Natural killer cell (primary cell): Measurements from ENCODE around the gene EMP2. TPM values are rescaled to one million over a fixed set of nuclear protein-coding genes. Genes with fewer than 3 reads are reported as not detected.

Experiments
- ATAC-seq, 3 donors: fragments of 150-1000 bp in 2 of 3; fragments of 200-7000 bp in 1 of 3; cut with Tn5 transposase; 1 replicate in 1 of 3; 2 replicates in 2 of 3; pipeline ENCODE4 v1.10.0; 2021; ENCODE audit warnings: mild to moderate bottlenecking in 2 of 3, moderate library complexity in 2 of 3
- DNase-seq, 2 donors: peaks; one replicate each; pipeline versions ENCODE4 v3.0.0 to v3.0.0-alpha.2; 2013 to 2021; ENCODE audit warnings: mixed read lengths in 1 of 2
- H3K27ac ChIP-seq: one replicate; pipeline ENCODE4 v1.5.1; 2013; ENCODE audit warnings: mild to moderate bottlenecking, low read length
- H3K27me3 ChIP-seq: one replicate; pipeline ENCODE4 v1.6.1; 2013; ENCODE audit warnings: low read length; ENCODE audit not compliant: control insufficient read depth, insufficient read depth
- H3K36me3 ChIP-seq: one replicate; pipeline ENCODE4 v1.6.1; 2013; ENCODE audit warnings: low read length; ENCODE audit not compliant: control insufficient read depth, insufficient read depth
- H3K4me1 ChIP-seq: one replicate; pipeline ENCODE4 v1.6.1; 2013; ENCODE audit warnings: low read length; ENCODE audit not compliant: control insufficient read depth, insufficient read depth
- H3K4me3 ChIP-seq: one replicate; pipeline ENCODE4 v1.5.1; 2013; ENCODE audit warnings: low read length
- H3K9me3 ChIP-seq: one replicate; pipeline ENCODE4 v1.6.1; 2013; ENCODE audit warnings: low read length; ENCODE audit not compliant: control insufficient read depth, insufficient read depth
- H3K27ac Mint-ChIP-seq, 2 donors: one replicate each; pipeline ENCODE4 v1.8.0; 2022; ENCODE audit warnings: mild to moderate bottlenecking in 2 of 2, mixed read lengths in 2 of 2, moderate library complexity in 1 of 2
- H3K27me3 Mint-ChIP-seq, 2 donors: one replicate each; pipeline ENCODE4 v1.8.0; 2022; ENCODE audit warnings: low read depth in 2 of 2, mixed read lengths in 2 of 2
- H3K36me3 Mint-ChIP-seq: one replicate; pipeline ENCODE4 v1.8.0; 2022; ENCODE audit warnings: mixed read lengths
- H3K4me1 Mint-ChIP-seq, 2 donors: one replicate each; pipeline ENCODE4 v1.8.0; 2022; ENCODE audit warnings: mixed read lengths in 2 of 2
- H3K4me3 Mint-ChIP-seq: one replicate; pipeline ENCODE4 v1.8.0; 2022; ENCODE audit warnings: mild to moderate bottlenecking, moderate library complexity, mixed read lengths
- H3K9me3 Mint-ChIP-seq, 2 donors: one replicate each; pipeline ENCODE4 v1.8.0; 2022; ENCODE audit warnings: mixed read lengths in 2 of 2
- CTCF ChIP-seq: fragments of 200-600 bp; IDR thresholded peaks from one replicate; pipeline ENCODE4 v1.8.0; 2022; ENCODE audit warnings: antibody characterized with exemption
- WGBS: methylation state at CpG from one replicate; pipeline ENCODE4 v1.1.7; 2013; ENCODE audit warnings: missing lambda C conversion rate; ENCODE audit not compliant: insufficient coverage; 5-methylcytosine and 5-hydroxymethylcytosine counted together
- intact Hi-C: fragments of 100-400 bp; cut with micrococcal nuclease; formaldehyde crosslinking; loops from one replicate; pipeline ENCODE4 v1.14.2; 2022
- total RNA-seq, 4 donors: library from RNA; stranded (reverse); fragments of 120-200 nt in 1 of 4; gene quantifications; one replicate each; pipeline versions ENCODE4 v1.2.3 to v1.2.4, GENCODE V29; 2013 to 2022

EMP2 gene
- total RNA-seq, 3 donors from 2014 or later (not counting 1 experiment from before 2014, with no cell fraction given), result not detected

DNA sequence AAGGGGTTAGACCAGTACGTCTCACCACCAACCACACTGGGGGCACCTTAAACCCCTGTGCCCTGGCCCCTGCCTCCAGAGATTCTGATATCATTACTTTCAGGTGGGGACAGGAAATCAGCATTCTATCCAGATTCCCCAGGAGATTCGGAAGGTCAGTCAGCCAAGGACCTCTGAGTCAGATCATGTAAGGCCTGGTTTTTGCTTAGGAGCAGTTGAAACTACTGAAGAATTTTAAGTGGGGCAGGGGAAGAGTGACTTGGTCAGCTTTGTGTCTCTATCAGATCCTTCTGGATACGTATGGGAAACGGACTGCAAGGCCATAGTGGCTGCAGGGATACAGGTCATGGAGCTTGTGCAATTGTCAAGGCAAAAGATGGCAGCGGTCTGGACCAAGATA lies 9.0 kb downstream of the EMP2 start:
- Mint-ChIP-seq H3K36me3 (no peaks in the 10 kb centered on the region), H3K27ac (no peak overlapping the region), H3K4me3 (no peak overlapping the region), H3K9me3 (no peaks in the 10 kb centered on the region), H3K4me1 (no peaks in the 10 kb centered on the region), H3K27me3 (peaks cover 0 to 2% of the 10 kb centered on the region in 2 donors)
- intact Hi-C loops, result no loop called here
- no peak overlapping the region for H3K27ac ChIP-seq
- no peaks in the 10 kb centered on the region for H3K4me1 ChIP-seq
- WGBS, result 59% methylated on average over 5 of the region's 5 CpGs
- H3K27me3 ChIP-seq, result no peaks in the 10 kb centered on the region
- ATAC-seq (no peak), DNase-seq (no peak)
- no peaks in the 10 kb centered on the region for H3K9me3 ChIP-seq
- H3K36me3 ChIP-seq, result no peaks in the 10 kb centered on the region
- H3K4me3 ChIP-seq, result no peak overlapping the region
- TF ChIP-seq CTCF, result no peak

GRCh38 chr16:10569621-10570020 lies 10.8 kb downstream of the EMP2 start:
- no peak overlapping the region for H3K4me3 Mint-ChIP-seq
- H3K4me3 ChIP-seq, result no peak overlapping the region
- H3K36me3 ChIP-seq, result no peaks in the 10 kb centered on the region
- no peak for DNase-seq
- H3K4me1 Mint-ChIP-seq, result no peaks in the 10 kb centered on the region
- no peaks in the 10 kb centered on the region for H3K9me3 Mint-ChIP-seq
- H3K27me3 ChIP-seq, result no peaks in the 10 kb centered on the region
- no peak overlapping the region for H3K27ac Mint-ChIP-seq
- H3K36me3 Mint-ChIP-seq, result no peaks in the 10 kb centered on the region
- TF ChIP-seq CTCF, result no peak
- peaks cover 0 to 2% of the 10 kb centered on the region in 2 donors for H3K27me3 Mint-ChIP-seq
- WGBS, result 94% methylated on average over 8 of the region's 8 CpGs
- ATAC-seq, result no peak
- H3K4me1 ChIP-seq, result no peaks in the 10 kb centered on the region
- intact Hi-C loops, result no loop called here
- no peaks in the 10 kb centered on the region for H3K9me3 ChIP-seq
- no peak overlapping the region for H3K27ac ChIP-seq

DNA sequence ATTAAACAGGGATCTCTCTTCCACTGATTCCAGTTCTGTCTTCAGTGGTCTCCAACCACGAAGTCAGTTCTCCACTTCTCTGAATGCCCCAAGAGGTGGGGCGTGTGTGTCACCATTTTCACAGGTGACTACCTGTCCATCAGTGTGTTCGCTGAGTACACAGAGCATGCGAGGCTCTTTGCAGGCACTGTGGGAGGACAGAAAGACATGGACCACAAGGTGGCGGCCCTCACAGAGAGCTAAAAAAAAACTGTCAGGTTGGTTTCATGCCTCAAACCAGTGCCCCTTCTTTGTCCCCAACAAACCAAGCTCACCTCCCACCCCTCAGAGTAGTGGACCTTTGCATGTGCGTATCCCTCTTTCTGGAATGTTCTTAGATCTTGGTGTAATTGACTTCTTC lies 13.8 kb downstream of the EMP2 start:
- H3K4me3 Mint-ChIP-seq, result no peak overlapping the region
- no peaks in the 10 kb centered on the region for H3K36me3 Mint-ChIP-seq
- no peaks in the 10 kb centered on the region for H3K4me1 ChIP-seq
- H3K36me3 ChIP-seq, result no peaks in the 10 kb centered on the region
- no peaks in the 10 kb centered on the region for H3K4me1 Mint-ChIP-seq
- H3K27ac ChIP-seq, result no peak overlapping the region
- no peaks in the 10 kb centered on the region for H3K9me3 ChIP-seq
- H3K9me3 Mint-ChIP-seq, result no peaks in the 10 kb centered on the region
- WGBS, result 83% methylated on average over 6 of the region's 6 CpGs
- no peak overlapping the region for H3K4me3 ChIP-seq
- intact Hi-C loops, result no loop called here
- ATAC-seq (no peak), DNase-seq (no peak)
- TF ChIP-seq CTCF, result no peak
- peaks cover 0 to 6% of the 10 kb centered on the region in 2 donors for H3K27me3 Mint-ChIP-seq
- no peak overlapping the region for H3K27ac Mint-ChIP-seq
- H3K27me3 ChIP-seq, result no peaks in the 10 kb centered on the region

DNA sequence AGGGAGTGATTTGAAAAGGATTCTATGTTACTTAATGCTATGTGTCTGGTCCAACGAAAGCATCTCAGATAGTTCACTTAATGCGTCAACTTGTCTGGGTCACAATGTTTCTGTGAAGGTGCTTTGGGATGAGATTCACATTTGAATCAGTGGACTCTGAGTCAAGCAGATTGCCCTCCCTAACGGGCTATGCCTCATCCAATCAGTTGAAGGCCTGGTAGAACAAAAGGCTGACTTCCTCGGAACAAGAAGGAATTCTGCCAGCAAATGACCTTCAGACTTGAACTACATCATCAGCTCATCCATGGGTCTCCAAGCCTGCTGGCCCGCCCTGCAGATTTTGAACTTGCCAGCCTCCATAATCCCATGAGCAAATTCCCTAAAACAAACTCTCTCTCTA lies 15.2 kb downstream of the EMP2 start:
- H3K27ac ChIP-seq, result no peak overlapping the region
- Mint-ChIP-seq H3K27me3 (peaks cover 0 to 15% of the 10 kb centered on the region in 2 donors), H3K4me1 (no peaks in the 10 kb centered on the region), H3K9me3 (no peaks in the 10 kb centered on the region), H3K36me3 (no peaks in the 10 kb centered on the region), H3K27ac (no peak overlapping the region), H3K4me3 (no peak overlapping the region)
- 90% methylated on average over 5 of the region's 5 CpGs for WGBS
- H3K4me1 ChIP-seq, result no peaks in the 10 kb centered on the region
- DNase-seq (no peak), ATAC-seq (no peak)
- intact Hi-C loops, result no loop called here
- H3K27me3 ChIP-seq, result no peaks in the 10 kb centered on the region
- H3K4me3 ChIP-seq, result no peak overlapping the region
- no peaks in the 10 kb centered on the region for H3K36me3 ChIP-seq
- no peak for TF ChIP-seq CTCF
- H3K9me3 ChIP-seq, result no peaks in the 10 kb centered on the region
